Erythroblast (primary cell): Measurements from ENCODE around the gene PCDHA8.

Experiments
- GATA1 ChIP-seq: IDR thresholded peaks from 2 replicates; pipeline ENCODE4 v1.6.1; 2011; ENCODE audit warnings: low read depth, mild to moderate bottlenecking, control low read depth, low read length, moderate library complexity
- POLR2A ChIP-seq: IDR thresholded peaks from 2 replicates; pipeline ENCODE4 v1.6.1; 2011; ENCODE audit warnings: mild to moderate bottlenecking, low read length

- no peak for TF ChIP-seq POLR2A
- no peak for TF ChIP-seq GATA1
These were observed 13.2 kb upstream of the PCDHA8 start, which contains the start of gene PCDHA6 for GRCh38 chr5:140827704-140828361.
